GM18519 (cell line): ENCODE measurements around the gene BLID.

Experiments
- ATAC-seq: cut with Tn5 transposase; IDR thresholded peaks from one replicate; pipeline ENCODE4 v1.9.1; 2021; ENCODE audit warnings: mild to moderate bottlenecking, moderate library complexity; ENCODE audit not compliant: unreplicated experiment, low FRiP score

The BLID gene

DNA sequence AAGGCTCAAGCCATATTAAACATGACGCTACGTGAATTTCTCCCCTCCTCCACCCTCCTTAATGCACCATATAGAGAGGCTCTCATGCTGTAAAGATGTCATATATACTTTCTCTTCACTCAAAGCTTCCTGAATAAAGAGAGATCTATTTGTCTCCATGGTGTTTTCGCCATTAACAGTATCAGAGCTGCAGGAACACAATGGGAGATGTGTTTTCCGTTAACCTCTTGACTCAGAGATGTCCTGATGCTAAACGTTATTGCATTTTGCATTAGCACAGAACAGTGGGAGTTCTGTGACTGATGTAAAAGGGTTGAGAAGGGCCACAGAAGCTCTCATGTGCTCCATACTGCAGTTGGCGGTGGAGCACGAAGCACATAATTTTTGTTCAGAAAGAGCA is 25.7 kb upstream of the BLID start:
- no peak for ATAC-seq

DNA sequence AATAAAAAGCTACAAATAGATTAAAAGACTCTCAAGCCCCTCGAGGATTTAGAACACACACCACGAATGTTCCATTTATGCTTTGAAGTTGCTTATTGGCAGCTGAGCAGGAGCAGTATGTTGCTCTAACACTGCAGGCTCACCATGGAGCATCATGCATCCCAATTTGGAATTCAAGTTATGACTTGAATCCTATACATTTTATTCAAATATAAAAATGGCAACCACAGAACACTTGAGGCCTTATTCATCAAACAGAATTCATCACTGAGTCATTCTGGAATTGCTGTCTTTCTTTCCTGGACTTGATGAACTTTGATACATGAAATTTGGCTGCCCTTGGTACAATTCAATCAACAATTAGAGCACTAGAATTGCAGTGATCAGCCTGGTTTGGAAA is 24.5 kb upstream of the BLID start:
- ATAC-seq, result no peak

DNA sequence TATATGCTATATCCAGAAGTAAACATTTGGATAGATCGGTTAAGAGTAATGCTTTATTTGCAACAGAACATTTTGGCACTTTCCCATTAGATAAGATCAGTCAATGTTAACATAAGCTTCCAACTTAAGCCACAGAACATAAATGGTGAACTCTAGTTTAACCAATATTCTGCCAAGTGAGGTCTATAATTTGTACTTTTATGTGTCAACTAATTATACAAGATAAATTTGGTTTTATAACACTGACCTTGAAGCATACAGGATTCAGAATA is 23.5 kb upstream of the BLID start:
- no peak for ATAC-seq

DNA sequence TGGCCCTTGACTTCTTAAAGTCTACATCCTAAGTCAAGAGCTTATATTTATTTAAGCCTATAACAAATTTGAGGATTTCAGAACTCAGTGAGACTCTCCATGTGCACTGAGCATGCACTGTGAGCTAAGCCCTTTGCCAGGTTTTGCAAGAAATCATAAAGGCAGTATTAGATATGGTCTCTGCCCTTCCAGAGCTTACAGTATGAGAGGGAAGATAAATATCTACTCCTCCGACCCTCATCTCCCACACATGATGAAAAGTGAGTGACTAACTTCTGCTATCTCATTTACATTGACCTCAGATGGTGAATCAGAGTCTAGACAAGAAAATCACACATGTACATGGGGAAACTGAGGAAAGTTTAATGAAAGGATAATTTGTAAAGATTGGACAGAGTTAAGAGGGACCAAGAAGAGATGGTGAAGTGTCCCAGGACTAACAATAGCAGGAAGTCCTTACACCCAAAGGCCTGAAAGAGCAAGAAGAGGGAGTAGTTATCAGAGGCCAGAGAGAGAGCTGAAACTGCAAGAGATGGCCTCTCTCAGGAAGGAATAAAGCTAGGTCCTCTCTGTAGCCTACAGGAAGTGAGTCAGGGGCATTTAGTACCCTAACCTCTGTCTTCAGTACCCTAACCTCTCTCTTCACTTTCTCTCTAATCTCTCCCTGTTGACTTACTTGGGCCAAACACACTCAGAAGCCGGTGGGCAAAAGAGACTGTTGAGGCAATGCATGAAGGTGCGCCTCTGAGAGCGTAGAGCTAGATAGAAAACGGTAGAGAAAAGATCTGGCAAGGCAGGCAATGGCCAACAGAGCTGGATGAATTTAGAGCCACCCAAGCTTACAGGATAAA is 23.0 kb upstream of the BLID start:
- no peak for ATAC-seq

DNA sequence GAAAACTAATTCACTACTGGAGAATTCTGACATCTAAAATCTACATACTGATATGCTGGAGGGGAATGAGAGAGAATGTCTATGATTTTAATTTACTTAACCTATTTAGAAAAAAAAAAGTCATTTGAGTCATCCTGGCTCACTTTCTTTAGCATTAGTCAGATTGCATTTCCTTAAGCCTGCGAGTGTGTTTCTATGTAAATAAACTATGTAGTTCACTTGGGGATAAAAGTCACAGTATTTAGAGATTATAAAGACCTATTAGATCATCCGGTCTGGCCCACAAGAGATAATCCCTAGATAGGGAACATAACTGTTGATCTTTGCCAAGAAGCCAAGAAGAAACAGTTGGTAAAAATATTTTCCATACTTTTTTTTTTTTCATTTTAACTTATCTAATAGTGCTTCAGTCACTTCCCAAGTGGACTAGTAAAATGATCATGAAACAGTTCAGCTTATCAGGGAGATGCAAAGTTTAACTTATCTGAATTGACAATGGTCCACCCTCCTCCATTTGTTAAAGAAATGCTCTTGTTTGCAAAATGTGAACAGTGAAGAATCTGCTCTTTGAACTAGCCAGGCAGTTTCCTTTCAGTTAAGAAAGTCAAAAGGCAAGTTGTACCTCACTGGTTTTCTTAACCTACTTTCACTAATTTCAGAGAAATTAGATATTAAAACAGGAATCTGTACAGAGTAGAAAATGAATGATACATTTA is 21.2 kb upstream of the BLID start:
- no peak for ATAC-seq

DNA sequence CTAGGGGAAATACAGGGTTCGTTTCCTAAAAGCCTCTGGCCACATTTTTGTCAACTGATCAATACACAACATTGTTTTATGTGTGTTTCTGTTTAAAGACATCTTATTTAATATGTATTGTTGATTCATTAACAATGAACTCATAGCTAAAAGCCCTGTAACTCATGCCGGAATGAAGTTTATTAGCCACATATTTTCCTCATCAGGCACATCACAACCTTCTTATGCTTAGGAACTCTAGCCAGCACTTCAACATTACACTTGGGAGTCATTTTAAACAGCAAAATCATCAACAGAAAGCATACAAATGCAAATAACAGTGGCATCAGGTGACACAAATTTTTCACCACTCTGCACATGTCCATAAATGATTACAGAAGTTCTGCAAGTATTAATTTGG is 15.1 kb upstream of the BLID start:
- no peak for ATAC-seq

DNA sequence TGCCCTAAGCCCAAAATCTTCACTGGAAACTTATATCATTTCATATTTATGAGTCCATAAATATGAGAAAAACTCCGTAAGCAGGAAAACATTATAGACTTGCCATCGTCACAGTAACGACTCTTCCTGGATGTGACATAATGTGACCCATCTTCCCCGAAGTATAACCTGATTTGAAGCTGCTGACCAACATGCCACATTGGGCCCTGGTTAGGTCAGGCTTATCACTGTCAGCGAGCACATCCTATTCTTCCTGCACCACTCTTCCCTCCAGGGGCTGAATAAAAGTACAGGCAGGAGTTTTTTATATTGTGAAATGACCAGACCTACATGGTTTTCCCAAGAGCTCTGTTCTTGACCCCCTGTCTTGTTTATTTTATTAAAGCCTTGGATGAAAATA is 12.1 kb upstream of the BLID start:
- ATAC-seq, result no peak

DNA sequence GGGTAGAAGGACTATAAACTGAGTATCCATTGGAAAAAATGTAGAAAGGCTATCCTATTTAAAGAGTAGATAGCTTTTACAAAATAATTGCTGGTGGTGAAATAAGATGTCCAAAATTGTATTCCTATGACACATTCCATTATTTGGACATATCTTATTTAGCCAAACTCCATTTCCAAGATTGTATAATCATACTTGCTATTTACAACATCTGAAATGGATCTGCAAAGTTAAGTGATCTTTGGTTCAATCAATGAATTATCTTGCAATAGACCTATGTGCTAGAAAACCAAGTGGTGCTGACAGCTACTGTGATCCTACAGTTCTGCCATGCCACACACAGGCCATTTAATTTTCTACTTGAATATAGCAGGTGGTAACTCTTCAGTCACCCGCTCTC is 11.0 kb upstream of the BLID start:
- no peak for ATAC-seq

DNA sequence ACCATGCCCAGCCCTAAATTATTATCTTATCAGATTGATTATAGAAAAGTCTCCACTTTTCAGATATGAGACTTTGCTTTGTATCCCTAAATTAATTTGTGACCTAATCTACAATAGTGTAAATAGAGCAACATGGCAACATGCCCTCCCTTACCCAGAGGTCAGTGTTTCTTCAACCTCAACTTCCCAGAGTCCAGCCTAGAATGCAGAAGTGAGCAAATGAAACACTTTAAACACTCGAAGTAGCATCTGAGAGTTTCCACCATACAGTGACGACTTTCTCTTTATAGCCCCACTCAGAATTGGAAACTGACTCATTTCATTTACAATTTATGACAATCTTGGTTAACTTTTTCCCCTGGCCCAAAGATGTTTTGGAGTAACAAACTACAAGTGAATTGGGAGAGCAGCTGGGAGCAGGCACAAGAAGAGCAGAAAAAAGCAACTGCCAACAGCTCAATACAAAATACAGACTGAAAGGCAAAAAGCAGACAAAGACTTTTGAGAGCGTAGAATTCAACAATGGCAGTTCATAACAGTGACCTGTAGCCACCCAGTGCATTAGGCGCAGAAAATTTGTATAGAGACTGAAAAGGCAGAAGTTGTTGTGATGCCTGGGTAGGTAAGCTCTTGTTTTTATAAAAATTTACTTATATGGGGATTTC is 10.1 kb upstream of the BLID start:
- no peak for ATAC-seq

DNA sequence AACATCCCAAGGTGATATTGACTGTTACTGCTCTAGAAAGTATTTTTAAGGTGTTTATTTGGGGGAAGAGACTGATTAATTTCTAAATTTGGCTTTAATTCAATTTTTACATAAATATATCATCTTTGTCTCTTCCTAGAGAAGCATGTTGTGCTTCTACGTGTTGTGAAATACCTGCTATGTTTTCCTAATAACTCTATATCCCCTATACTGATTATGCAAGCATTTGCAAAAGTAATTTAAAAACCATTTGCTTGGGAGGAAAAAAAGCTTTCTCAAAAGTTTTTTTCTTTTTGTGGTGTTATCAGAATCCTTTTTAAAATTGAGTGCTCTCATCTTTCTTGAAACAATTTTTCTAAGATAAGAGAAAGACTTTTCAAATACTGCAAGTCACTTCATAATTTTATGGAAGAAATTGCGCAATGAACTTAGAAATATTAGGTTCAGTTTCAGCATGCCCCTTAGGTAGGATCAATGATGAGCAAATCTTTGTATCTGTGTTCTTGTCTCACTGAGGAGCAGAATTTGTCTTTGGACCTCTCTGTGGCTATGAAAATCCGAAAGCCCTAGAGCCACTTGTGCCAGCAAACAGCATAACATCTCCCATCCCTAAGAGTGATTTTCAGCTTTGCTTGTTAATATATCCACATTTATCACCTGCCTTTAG is 7.4 kb upstream of the BLID start:
- no peak for ATAC-seq

DNA sequence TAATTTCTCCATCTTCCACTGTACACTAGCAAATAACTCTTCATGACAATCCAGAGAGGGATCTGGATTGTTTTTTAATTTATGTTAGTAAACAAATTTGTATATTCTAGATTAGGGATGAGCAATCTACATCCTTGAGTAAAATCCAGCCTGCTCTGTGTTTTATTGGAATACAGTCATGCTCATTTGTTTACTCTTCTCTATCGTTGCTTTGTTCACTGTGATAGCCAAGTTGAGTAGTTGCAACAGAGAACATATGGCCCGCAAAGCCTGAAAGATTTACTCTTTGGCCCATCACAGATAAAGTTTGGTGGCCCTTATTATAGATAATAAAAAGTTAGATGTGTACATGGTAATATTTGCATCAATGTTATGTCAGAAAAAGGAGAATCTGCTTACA is 6.2 kb upstream of the BLID start:
- ATAC-seq, result no peak

DNA sequence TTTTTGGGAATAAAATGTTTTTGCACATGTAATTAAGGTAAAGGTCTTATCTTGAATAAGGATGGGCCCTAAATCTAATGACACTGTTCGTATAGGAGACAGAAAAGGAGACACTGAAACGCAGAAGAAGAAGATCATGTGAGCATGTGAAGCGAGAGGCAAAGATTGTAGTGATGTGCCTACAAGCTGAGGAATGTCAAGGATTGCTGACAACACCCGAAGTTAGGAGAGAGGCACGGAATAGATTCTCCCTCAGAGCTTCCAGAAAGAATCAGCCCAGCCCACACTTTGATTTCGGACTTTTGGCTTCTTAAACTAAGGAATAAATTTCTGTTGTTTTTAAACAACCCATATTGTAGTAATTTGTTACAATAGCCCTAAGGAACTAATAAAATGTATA is 4.1 kb upstream of the BLID start:
- ATAC-seq, result no peak

DNA sequence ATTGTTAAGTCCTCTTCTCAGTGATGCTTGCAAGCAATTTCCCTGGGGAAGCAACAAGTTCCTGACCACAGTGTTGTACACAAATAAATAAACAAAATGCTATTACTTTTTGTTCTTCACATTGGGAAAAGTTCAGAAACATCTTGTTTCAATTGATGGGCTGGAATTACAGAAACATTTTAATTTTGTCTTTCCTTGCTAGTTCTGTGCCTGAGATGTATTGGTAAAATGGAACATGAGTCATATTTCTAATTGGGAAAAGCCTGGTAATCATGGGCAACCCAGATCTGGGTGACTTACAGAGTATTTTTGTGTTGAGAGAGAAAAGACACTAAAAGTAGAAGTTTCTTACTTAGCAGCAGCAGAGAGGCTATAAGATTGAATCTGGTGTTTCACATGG is 576 bp upstream of the BLID start:
- no peak for ATAC-seq

DNA sequence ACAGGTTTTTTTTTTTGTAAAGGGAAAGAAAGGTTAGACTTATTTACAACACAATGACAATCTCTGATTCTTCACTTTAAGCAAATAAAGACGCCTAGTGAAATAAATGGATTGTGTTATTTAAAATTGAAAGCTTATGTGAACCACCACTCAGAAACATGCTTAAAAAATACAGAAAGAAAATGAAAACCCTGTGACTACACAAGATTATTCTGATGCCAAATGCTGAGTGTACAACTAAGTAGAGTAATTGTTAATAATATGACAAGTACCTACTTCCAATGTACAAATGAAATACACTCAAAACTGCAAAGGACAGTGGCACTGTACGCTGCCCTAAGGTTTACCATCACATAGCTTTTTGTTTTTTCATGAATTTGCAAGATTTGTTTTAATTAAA is 1.0 kb downstream of the BLID start:
- no peak for ATAC-seq

DNA sequence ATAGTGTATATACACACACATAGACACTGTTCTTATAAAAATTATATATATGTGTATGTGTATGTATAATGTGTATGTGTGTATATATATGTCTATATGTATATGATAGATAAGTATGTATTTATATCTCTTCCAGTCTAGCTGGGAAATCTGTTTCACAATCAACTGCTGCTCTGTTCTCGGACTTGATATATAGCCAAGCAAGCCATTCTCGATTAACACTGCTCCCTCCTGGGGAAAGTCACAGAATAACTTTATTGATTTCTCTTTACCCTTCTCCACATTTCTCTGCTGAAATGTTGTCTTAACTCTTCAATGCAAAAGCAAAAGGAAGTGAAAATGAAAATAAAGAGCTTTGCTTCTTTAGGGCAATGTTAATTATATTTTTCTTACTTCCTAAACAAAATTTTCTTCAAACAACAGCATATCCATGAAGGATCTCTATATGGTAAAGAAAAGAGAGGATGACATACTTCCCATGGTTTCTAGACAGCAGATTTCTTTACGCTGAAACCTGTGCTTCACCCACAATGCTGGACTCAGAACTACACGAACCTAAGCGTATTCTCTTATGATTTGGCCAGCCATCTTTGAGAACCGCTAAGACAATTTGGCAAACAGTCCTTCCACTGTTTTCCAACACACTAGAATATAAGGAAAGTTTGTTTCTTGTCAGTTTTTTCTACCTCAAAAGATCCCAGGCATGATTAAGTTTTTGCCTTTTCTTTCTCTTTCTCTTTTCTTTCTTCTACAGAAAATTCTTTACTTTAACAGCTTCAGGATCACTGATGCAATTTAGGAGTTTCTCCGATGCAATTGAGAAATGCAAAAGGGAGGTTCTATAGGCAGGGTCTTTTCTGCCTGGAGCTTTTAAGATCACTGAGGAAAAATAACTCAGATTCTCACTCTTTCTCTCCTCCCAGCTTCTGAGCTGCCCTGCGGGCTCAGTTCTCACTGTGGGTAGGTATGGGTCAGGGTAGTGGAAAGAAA is 1.9 kb downstream of the BLID start:
- ATAC-seq, result no peak

DNA sequence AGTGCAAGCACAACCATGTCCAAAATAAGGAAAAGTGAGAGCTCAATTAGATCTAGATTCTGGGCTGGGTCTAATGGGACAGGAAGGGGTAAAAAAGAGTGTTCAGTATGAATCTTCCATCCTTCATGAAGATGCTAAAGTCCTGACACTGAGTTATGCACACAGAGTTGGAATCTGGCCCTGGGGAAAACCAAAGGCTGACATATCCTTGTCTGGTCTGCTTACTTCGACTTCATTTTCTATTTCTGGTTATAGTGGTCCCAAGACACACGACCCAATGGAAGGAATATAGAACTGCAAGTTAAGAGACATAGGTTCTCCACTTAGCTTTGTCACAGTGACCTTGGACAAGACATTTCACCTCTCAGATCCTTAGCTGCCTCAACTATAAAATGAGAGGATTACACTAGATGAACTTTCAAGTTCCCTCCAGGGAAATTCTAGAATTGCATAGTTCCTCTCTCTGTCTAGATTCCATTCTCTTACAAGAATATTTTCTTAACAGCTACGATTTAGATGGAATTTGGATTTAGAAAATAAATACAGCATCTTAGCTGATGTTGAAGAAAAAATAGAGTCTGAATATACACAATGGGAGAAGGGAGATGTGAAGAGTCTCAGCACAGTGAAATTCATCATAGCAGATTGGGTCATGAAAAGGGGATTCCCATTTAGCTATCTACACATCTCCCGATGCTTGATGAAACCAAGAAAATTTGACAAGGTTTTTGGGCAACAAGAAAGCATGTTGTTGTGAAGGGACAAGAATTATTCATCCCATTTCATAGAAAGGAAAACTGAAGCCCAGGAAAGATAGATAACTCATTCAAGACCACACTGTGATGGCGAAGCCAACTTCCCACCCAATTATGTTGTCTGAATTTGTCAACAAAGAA is 3.3 kb downstream of the BLID start:
- no peak for ATAC-seq

DNA sequence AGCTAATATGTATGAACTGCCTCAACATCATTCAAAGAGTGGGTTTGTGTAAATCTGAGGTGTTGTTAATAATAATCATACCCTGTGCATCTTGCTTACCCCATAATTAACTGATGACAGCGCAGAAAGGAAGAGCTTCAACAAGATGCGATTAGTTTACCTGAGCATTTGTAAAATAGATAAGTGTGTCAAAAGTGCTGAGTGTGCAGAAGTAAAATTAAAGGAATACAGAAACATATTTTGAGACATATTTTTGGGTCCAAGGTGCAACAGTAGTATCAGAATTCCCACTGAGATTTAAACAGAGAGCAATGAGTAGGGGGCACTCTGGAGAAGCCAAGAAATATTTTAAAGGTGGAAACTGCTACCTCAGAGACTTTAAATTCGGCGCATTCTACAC is 6.1 kb downstream of the BLID start:
- no peak for ATAC-seq

DNA sequence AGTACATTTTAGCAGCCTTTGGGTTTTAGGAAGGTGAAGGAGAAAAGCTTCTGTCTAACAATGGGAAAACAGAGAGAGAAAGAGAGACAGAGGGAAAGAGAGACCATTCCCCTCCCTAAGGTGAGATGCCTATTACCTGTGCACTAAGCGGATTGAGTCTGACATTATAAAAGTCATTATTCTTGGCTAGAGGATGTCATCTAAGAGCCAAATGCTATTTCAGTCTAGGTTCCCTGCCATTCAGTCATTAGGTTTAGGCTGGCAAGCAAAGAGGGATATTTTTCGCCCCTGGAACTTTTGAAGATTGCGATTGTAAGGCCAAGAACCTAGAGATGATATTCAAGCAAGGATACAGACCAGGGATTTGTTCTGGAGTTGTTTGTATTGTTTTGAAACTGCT is 7.2 kb downstream of the BLID start:
- no peak for ATAC-seq

DNA sequence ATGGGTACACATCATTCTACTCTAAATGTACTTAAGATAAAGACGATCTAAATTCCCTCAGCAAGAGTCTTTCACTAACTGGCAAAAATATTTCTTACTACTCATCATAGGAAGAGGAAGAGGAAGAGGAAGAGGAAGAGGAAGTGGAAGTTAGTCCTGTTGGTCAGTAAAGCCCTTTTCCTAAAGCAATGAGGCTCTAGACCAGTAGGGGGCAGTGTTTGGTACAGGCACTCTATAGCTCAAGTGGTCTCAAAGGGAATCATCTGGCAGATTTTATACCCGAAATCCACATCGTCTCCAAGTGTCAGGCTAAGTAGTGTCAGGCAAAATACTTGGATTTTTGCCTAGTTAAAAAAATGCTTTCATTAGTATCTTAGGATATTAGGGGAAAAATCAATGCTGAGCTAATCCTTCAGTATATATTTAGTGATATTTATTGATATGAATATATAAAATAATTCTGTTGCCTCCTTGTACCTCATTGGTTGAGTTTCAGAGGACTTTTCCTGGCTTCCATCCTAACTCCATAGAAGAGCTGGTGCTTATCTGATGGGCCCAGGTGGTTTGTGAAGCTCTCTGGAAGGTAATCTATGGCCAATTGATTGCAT is 7.7 kb downstream of the BLID start:
- no peak for ATAC-seq
